T-helper 2 cell treated with Interferon-gamma antibody and Interleukin-4, amounts not matched to agents 100 ng/mL and 5 ng/mL, for 36 hours (primary cell): ENCODE results near the gene SLC25A18. TPM values are rescaled to one million over a fixed set of nuclear protein-coding genes. Genes with fewer than 3 reads are reported as not detected.

Experiments used
- total RNA-seq: library from RNA; stranded (reverse); gene quantifications from 2 replicates; pipeline ENCODE4 v1.2.3, GENCODE V29; 2022

SLC25A18 gene
- total RNA-seq, 1 donor from 2014 or later, result not detected

Other genes with a start within 250 kb of the SLC25A18 start
- gene CECR2, start 194.0 kb upstream of the SLC25A18 start, total RNA-seq, result 0.05 and 0.11 TPM in 2 replicates
- 89.9 and 90.4 TPM in 2 replicates for gene ATP6V1E1, start 65.3 kb downstream of the SLC25A18 start, total RNA-seq
- gene BCL2L13, start 75.3 kb downstream of the SLC25A18 start, total RNA-seq, result 28.6 and 30.9 TPM in 2 replicates
- gene BID, start 211.0 kb downstream of the SLC25A18 start, total RNA-seq, result 27.2 and 30.4 TPM in 2 replicates